Endodermal cell (in vitro differentiated cells): ENCODE data around the gene CLK4. TPM values are rescaled to one million over a fixed set of nuclear protein-coding genes. Genes with fewer than 3 reads are reported as not detected.

Source experiments
- DNase-seq: peaks from one replicate; pipeline ENCODE4 v3.0.0-alpha.2; 2017
- H3K27ac ChIP-seq: 2 replicates; pipeline ENCODE4 v1.5.1; 2013; ENCODE audit warnings: mild to moderate bottlenecking, low read depth, low read length, moderate library complexity
- H3K27me3 ChIP-seq: 2 replicates; pipeline ENCODE4 v1.6.1; 2013; ENCODE audit warnings: mild to moderate bottlenecking, low read length, moderate library complexity; ENCODE audit not compliant: insufficient read depth, control insufficient read depth, poor library complexity, severe bottlenecking
- H3K36me3 ChIP-seq: 2 replicates; pipeline ENCODE4 v1.7.0; 2013; ENCODE audit warnings: mild to moderate bottlenecking, low read length, moderate library complexity; ENCODE audit not compliant: control insufficient read depth, insufficient read depth
- H3K4me1 ChIP-seq: one replicate; pipeline ENCODE4 v1.7.0; 2013; ENCODE audit warnings: low read length; ENCODE audit not compliant: control insufficient read depth, insufficient read depth
- H3K4me3 ChIP-seq: 2 replicates; pipeline ENCODE4 v1.5.1; 2013; ENCODE audit warnings: mild to moderate bottlenecking, low read length, moderate library complexity
- H3K9ac ChIP-seq: 2 replicates; pipeline ENCODE4 v1.6.1; 2013; ENCODE audit warnings: mild to moderate bottlenecking, low read length, moderate library complexity; ENCODE audit not compliant: poor library complexity, severe bottlenecking; ENCODE audit errors: extremely low read depth
- H3K9me3 ChIP-seq: 2 replicates; pipeline ENCODE4 v1.6.1; 2013; ENCODE audit warnings: mild to moderate bottlenecking, low read length, moderate library complexity; ENCODE audit not compliant: control insufficient read depth
- H3K27ac Mint-ChIP-seq: 2 replicates; pipeline ENCODE4 v1.8.0; 2020; ENCODE audit warnings: mixed read lengths
- H3K27me3 Mint-ChIP-seq: 2 replicates; pipeline ENCODE4 v1.8.0; 2021; ENCODE audit warnings: mild to moderate bottlenecking, mixed read lengths; ENCODE audit not compliant: insufficient read depth
- H3K36me3 Mint-ChIP-seq: 2 replicates; pipeline ENCODE4 v1.8.0; 2020; ENCODE audit warnings: low read depth, mixed read lengths
- H3K4me1 Mint-ChIP-seq: 2 replicates; pipeline ENCODE4 v1.8.0; 2020; ENCODE audit warnings: mixed read lengths
- H3K4me3 Mint-ChIP-seq: 2 replicates; pipeline ENCODE4 v1.8.0; 2020; ENCODE audit warnings: mild to moderate bottlenecking, moderate library complexity, mixed read lengths
- H3K9me3 Mint-ChIP-seq: 2 replicates; pipeline ENCODE4 v1.8.0; 2020; ENCODE audit warnings: mild to moderate bottlenecking, mixed read lengths
- WGBS, 2 experiments: methylation state at CpG; one replicate each; pipeline versions ENCODE4 v1.1.5 to v1.1.7; 2013; ENCODE audit warnings: missing lambda C conversion rate in 2 of 2, mixed read lengths in 1 of 2; ENCODE audit not compliant: insufficient coverage in 1 of 2, insufficient read length in 1 of 2; 5-methylcytosine and 5-hydroxymethylcytosine counted together
- total RNA-seq, 2 donors: library from RNA; stranded (reverse); fragmentation: NEBNext Ultra II Directional in 1 of 2; extraction: Animal tissue kit (Norgen Biotek cat#: 25700) in 1 of 2; gene quantifications; 2 replicates in 1 of 2; 3 replicates in 1 of 2; pipeline ENCODE4 v1.2.1, GENCODE V29; 2021
- TF ChIP-seq, protein P1 (sequence below): fragments of 200-600 bp; sonication (generic); conservative IDR thresholded peaks from 2 replicates; pipeline ENCODE4 v1.5.0; 2021; ENCODE audit warnings: antibody characterized with exemption, mild to moderate bottlenecking

Gene CLK4
- total RNA-seq, 2 donors from 2014 or later = 14.9 to 19.4 TPM

DNA sequence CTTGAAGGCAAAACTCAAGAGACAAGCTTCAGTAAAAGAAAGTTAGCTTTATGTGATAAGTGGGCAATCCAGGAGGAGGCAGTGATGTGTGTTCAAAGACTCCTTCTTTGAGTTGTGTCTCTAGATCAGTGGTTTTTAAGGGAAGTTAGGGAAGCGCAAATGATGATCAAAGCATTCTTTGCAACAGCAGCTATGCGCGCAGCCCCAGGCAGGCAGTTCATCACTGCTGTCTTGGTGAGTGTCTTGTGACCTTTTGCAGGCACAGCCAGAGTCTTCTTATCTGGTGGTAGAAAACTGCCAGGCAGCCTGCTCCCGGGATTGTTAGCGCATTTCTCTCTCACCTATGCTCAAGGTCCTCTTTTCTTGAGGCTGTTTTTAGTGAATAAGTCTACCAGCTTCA lies 40.3 kb upstream of the CLK4 start:
- H3K4me1 ChIP-seq = no peaks in the 10 kb centered on the region
- peaks cover under 1% of the 10 kb centered on the region for H3K9me3 ChIP-seq
- Mint-ChIP-seq H3K9me3 (peaks cover 7% of the 10 kb centered on the region), H3K4me1 (no peaks in the 10 kb centered on the region), H3K36me3 (no peaks in the 10 kb centered on the region), H3K27me3 (peaks cover 18% of the 10 kb centered on the region), H3K4me3 (no peak overlapping the region), H3K27ac (no peak overlapping the region)
- no peak overlapping the region for H3K27ac ChIP-seq
- no peak for DNase-seq
- H3K9ac ChIP-seq = no peak overlapping the region
- no peaks in the 10 kb centered on the region for H3K27me3 ChIP-seq
- no peak overlapping the region for H3K4me3 ChIP-seq
- WGBS, 2 experiments = 84 to 90% methylated on average over 4 to 5 of the region's 5 CpGs
- H3K36me3 ChIP-seq = no peaks in the 10 kb centered on the region
- TF ChIP-seq, protein P1, sequence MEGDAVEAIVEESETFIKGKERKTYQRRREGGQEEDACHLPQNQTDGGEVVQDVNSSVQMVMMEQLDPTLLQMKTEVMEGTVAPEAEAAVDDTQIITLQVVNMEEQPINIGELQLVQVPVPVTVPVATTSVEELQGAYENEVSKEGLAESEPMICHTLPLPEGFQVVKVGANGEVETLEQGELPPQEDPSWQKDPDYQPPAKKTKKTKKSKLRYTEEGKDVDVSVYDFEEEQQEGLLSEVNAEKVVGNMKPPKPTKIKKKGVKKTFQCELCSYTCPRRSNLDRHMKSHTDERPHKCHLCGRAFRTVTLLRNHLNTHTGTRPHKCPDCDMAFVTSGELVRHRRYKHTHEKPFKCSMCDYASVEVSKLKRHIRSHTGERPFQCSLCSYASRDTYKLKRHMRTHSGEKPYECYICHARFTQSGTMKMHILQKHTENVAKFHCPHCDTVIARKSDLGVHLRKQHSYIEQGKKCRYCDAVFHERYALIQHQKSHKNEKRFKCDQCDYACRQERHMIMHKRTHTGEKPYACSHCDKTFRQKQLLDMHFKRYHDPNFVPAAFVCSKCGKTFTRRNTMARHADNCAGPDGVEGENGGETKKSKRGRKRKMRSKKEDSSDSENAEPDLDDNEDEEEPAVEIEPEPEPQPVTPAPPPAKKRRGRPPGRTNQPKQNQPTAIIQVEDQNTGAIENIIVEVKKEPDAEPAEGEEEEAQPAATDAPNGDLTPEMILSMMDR = no peak

DNA sequence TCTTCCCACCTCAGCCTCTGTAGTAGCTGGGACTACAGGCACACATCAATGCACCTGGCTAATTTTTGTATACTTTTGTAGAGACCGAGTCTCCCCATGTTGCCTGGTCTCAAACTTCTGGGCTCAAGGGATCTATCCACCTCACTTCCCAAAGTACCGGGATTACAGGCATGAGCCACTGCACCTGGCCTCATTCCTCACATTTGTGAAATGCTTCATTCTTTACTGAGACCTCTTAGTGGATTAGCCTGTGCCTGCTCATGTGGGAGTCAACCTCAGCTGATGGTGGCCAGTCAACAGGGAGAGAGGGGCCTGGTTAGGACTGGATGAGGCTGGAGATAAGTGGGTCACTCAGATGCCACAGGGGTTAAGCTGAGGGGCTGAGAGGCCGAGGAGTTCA lies 37.3 kb upstream of the CLK4 start:
- H3K9me3 ChIP-seq = peaks cover 4% of the 10 kb centered on the region
- TF ChIP-seq, protein P1 = no peak
- peaks cover 8% of the 10 kb centered on the region for H3K27me3 Mint-ChIP-seq
- no peaks in the 10 kb centered on the region for H3K36me3 Mint-ChIP-seq
- H3K36me3 ChIP-seq = no peaks in the 10 kb centered on the region
- no peaks in the 10 kb centered on the region for H3K4me1 ChIP-seq
- no peak overlapping the region for H3K4me3 Mint-ChIP-seq
- WGBS, 2 experiments = 76 to 79% methylated on average over 2 to 3 of the region's 3 CpGs
- H3K27ac Mint-ChIP-seq = no peak overlapping the region
- DNase-seq = no peak
- H3K4me3 ChIP-seq = no peak overlapping the region
- H3K27ac ChIP-seq = no peak overlapping the region
- no peak overlapping the region for H3K9ac ChIP-seq
- no peaks in the 10 kb centered on the region for H3K4me1 Mint-ChIP-seq
- H3K27me3 ChIP-seq = no peaks in the 10 kb centered on the region
- H3K9me3 Mint-ChIP-seq = peaks cover 7% of the 10 kb centered on the region

DNA sequence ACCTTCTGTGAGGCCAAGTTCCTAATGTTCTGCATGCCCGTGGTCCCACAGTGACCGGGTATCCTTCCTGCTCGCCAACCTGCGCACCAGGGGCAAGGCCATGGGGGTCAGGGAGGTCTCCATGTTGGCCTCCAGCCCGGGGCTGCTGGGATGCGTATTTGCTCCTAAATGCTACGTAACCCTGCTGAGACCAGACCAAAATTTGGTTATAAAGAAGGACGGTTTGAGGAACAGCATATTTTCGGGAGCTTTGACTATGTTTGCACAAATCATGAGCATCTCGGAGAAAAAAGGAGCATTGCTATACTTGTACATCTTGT lies 35.7 kb upstream of the CLK4 start:
- no peaks in the 10 kb centered on the region for H3K27me3 ChIP-seq
- no peak for DNase-seq
- peaks cover 5% of the 10 kb centered on the region for H3K9me3 Mint-ChIP-seq
- H3K27ac ChIP-seq = no peak overlapping the region
- no peaks in the 10 kb centered on the region for H3K4me1 ChIP-seq
- 89 to 94% methylated on average over 6 to 10 of the region's 10 CpGs for WGBS, 2 experiments
- no peaks in the 10 kb centered on the region for H3K4me1 Mint-ChIP-seq
- peaks cover 4% of the 10 kb centered on the region for H3K9me3 ChIP-seq
- no peaks in the 10 kb centered on the region for H3K36me3 ChIP-seq
- TF ChIP-seq, protein P1 = no peak
- no peak overlapping the region for H3K4me3 Mint-ChIP-seq
- no peak overlapping the region for H3K4me3 ChIP-seq
- no peak overlapping the region for H3K27ac Mint-ChIP-seq
- no peak overlapping the region for H3K9ac ChIP-seq
- peaks cover 14% of the 10 kb centered on the region for H3K27me3 Mint-ChIP-seq
- no peaks in the 10 kb centered on the region for H3K36me3 Mint-ChIP-seq
